GM19025 (cell line): ENCODE results near the gene PEAK1.
"Not testable (repeated sequence)": the region's sequence is repeated elsewhere in the genome, so short reads cannot be mapped to it uniquely, and the experiment has no call there.

Experiments
- ATAC-seq: cut with Tn5 transposase; IDR thresholded peaks from one replicate; pipeline ENCODE4 v1.9.1; 2021; ENCODE audit warnings: mild to moderate bottlenecking, low read depth, moderate library complexity; ENCODE audit not compliant: unreplicated experiment

The PEAK1 gene

GRCh38 chr15:77425104-77425503 lies 5.2 kb upstream of the PEAK1 start:
- no peak for ATAC-seq

GRCh38 chr15:77421370-77421700 lies 1.4 kb upstream of the PEAK1 start:
- no peak for ATAC-seq

- ATAC-seq: peak; percentile 33
These were observed 886 bp upstream of the PEAK1 start, which contains the start of gene HMG20A for GRCh38 chr15:77420610-77421369. Gene HMG20A, plus strand, starts transcription at chr15:77420888. Its CDS starts 37,520 bp downstream, at chr15:77458408.

- peak; percentile 27 for ATAC-seq
These were observed 703 bp downstream of the PEAK1 start for GRCh38 chr15:77418966-77419835.

- ATAC-seq: no peak
These were observed 1.4 kb downstream of the PEAK1 start for GRCh38 chr15:77418391-77418965.

- no peak for ATAC-seq
These were observed 2.3 kb downstream of the PEAK1 start for GRCh38 chr15:77417602-77418001.

GRCh38 chr15:77416954-77417353 lies 3.0 kb downstream of the PEAK1 start:
- ATAC-seq: no peak

GRCh38 chr15:77416148-77416455 lies 3.8 kb downstream of the PEAK1 start:
- no peak for ATAC-seq

GRCh38 chr15:77415450-77416147 lies 4.3 kb downstream of the PEAK1 start:
- no peak for ATAC-seq

GRCh38 chr15:77414789-77415442 lies 5.0 kb downstream of the PEAK1 start:
- no peak for ATAC-seq

GRCh38 chr15:77413699-77414349 lies 6.1 kb downstream of the PEAK1 start:
- no peak for ATAC-seq

- ATAC-seq: no peak
These were observed 6.8 kb downstream of the PEAK1 start for GRCh38 chr15:77412972-77413698.

- no peak for ATAC-seq
These were observed 8.3 kb downstream of the PEAK1 start for GRCh38 chr15:77411619-77411976.

GRCh38 chr15:77410701-77411618 lies 8.9 kb downstream of the PEAK1 start:
- no peak for ATAC-seq

GRCh38 chr15:77410157-77410500 lies 9.8 kb downstream of the PEAK1 start:
- ATAC-seq: not testable (repeated sequence)

GRCh38 chr15:77409259-77410156 lies 10.4 kb downstream of the PEAK1 start:
- peak; percentile 70 for ATAC-seq

GRCh38 chr15:77406846-77407245 lies 13.1 kb downstream of the PEAK1 start:
- no peak for ATAC-seq
